Lower leg skin (tissue), 4 donors: ENCODE measurements around the gene ENTREP3. TPM values are rescaled to one million over a fixed set of nuclear protein-coding genes. Genes with fewer than 3 reads are reported as not detected.

ENCODE experiments used
- DNase-seq, 2 donors: peaks; one replicate each; pipeline ENCODE4 v3.0.0-alpha.2; 2019; ENCODE audit warnings: low spot score in 2 of 2
- H3K4me3 ChIP-seq: fragments of 200-600 bp; sonication (generic); 2 replicates; pipeline ENCODE4 v1.5.1; 2017; ENCODE audit warnings: mild to moderate bottlenecking, low read depth; ENCODE audit not compliant: poor library complexity, severe bottlenecking
- POLR2A ChIP-seq, 2 donors: fragments of 450-650 bp; IDR thresholded peaks; one replicate each; pipeline ENCODE4 v1.6.1; 2016 to 2017; ENCODE audit warnings: antibody characterized with exemption in 2 of 2, mild to moderate bottlenecking in 1 of 2, moderate library complexity in 1 of 2
- WGBS, 2 donors: methylation state at CpG; one replicate each; pipeline ENCODE4 v1.1.5; 2018; 5-methylcytosine and 5-hydroxymethylcytosine counted together
- intact Hi-C: fragments of 100-400 bp; cut with DNase I; formaldehyde crosslinking; loops from one replicate; pipeline ENCODE4 v1.15.0; 2023; ENCODE audit warnings: low total_unique reads
- total RNA-seq, 4 donors: library from RNA; depleted of rRNA; stranded (reverse); fragments of >200 nt; gene quantifications; one replicate each; pipeline ENCODE4 v1.1.0, GENCODE V29; 2016
- TF ChIP-seq, protein P1 (sequence below), 3 donors: fragments of 450-650 bp; IDR thresholded peaks; one replicate each; pipeline ENCODE4 v1.5.1; 2016; ENCODE audit warnings: antibody characterized with exemption in 3 of 3, mild to moderate bottlenecking in 3 of 3, moderate library complexity in 2 of 3

Gene ENTREP3
- total RNA-seq, 4 donors from 2014 or later, result 9.6 to 26.0 (median 18.7) TPM

DNA sequence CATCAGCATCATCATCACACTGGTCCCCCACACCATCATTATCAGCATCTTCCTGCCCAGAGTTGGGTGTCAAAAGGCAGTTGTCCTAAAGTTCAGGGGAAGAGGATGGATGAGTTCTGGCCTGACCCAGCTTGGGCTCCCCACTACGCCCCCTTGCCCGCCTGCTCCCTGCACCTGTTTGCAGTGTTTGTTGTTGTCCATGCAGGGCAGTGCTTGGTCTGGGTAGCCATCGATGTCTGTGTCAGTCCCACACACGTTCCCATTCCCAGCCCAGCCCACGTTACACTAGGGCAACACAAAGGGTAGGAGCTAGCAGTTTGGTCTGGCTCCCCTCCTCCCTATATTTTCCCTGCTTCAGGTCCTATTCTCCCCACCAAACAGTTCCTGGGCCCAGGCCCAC lies 54.4 kb downstream of the ENTREP3 start:
- no peak for DNase-seq
- intact Hi-C loops, result no loop called here
- WGBS, 2 donors, result 93 to 96% methylated on average over 5 of the region's 5 CpGs

DNA sequence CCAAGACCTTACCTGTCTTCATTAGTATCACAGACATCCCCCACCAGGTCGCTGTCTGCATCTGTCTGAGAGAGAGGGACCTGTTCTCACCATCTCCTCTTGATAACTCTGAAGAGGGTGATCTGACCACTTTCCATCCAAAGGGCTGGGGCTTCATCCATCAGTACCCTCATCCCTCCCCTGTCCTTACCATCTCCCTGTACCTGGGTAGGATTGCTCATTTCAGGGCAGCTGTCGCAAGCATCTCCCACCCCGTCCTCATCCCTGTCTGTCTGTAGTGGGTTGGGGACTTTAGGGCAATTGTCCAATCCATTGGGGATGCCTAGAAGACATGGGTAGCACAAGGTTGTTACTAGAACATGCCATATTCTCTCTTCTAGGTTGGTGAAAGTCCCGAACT lies 55.5 kb downstream of the ENTREP3 start:
- no peak for DNase-seq
- TF ChIP-seq, protein P1, sequence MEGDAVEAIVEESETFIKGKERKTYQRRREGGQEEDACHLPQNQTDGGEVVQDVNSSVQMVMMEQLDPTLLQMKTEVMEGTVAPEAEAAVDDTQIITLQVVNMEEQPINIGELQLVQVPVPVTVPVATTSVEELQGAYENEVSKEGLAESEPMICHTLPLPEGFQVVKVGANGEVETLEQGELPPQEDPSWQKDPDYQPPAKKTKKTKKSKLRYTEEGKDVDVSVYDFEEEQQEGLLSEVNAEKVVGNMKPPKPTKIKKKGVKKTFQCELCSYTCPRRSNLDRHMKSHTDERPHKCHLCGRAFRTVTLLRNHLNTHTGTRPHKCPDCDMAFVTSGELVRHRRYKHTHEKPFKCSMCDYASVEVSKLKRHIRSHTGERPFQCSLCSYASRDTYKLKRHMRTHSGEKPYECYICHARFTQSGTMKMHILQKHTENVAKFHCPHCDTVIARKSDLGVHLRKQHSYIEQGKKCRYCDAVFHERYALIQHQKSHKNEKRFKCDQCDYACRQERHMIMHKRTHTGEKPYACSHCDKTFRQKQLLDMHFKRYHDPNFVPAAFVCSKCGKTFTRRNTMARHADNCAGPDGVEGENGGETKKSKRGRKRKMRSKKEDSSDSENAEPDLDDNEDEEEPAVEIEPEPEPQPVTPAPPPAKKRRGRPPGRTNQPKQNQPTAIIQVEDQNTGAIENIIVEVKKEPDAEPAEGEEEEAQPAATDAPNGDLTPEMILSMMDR (IDR thresholded peaks at IDR 0.05), result no peak
- TF ChIP-seq POLR2A (IDR thresholded peaks at IDR 0.05), result no peak
- no peak overlapping the region for H3K4me3 ChIP-seq
- WGBS, 2 donors, result 89 to 90% methylated on average over 4 of the region's 4 CpGs
- intact Hi-C loops, result no loop called here

More for the DNA sequence above, 54.4 kb downstream of the ENTREP3 start:
- no peak overlapping the region for H3K4me3 ChIP-seq
- TF ChIP-seq, protein P1 (IDR thresholded peaks at IDR 0.05), result no peak
- TF ChIP-seq POLR2A (IDR thresholded peaks at IDR 0.05), result no peak

DNA sequence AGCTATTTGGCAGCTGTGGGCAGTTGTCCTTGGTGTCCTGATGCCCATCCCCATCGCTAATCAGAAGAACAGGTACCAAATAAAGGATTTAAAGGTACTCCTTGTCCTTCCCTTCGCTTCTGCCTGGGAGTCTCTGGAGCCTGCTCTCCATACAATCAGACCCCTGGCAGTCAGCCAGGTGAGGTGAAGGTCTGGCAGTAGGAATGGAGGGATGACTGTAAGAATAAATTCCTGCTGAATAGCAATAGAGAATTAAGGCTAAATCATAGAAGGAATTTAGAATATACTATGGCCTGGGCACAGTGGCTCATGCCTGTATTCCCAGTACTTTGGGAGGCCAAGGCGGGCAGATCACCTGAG lies 56.8 kb downstream of the ENTREP3 start:
- DNase-seq, result no peak
- no peak overlapping the region for H3K4me3 ChIP-seq
- 94 to 98% methylated on average over 3 of the region's 3 CpGs for whole genome bisulfite sequencing, 2 donors
- TF ChIP-seq, protein P1 (IDR thresholded peaks at IDR 0.05), result no peak
- no peak for TF ChIP-seq POLR2A (IDR thresholded peaks at IDR 0.05)
- intact Hi-C loops, result no loop called here

DNA sequence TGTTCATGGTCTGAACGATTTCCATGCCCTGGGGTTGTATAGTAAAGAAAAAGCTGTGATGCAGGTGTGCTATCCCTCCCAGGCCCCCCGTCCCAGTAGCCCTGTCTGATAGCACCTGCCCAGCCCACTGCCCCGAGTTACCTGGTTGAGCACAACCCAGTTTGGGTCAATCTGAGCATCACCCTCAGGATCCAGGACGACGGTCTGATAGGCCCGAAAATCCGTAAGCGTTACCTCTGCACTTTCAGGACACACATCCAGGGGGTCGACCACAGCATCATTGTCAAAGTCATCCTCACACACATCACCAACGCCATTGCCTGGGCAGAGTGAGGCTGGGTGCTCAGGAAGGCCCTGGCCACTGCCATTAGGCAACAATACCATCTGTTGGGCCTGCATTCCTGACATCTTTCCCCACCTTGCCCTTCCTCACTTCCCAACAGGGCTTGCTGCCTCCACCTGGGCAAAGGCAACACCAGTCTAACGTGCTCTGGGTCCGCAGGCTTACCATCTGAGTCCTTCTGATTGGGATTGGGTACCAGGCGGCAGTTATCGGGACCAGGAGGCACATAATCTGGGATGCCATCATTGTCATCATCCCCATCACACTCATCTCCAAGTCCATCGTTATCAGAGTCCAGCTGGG lies 57.3 kb downstream of the ENTREP3 start:
- H3K4me3 ChIP-seq, result no peak overlapping the region
- intact Hi-C loops, result no loop called here
- no peak for TF ChIP-seq POLR2A (IDR thresholded peaks at IDR 0.05)
- WGBS, 2 donors, result 89 to 92% methylated on average over 15 of the region's 15 CpGs
- DNase-seq, result no peak

Other genes starting within 250 kb of the ENTREP3 start
- gene DCST2, start 221.7 kb downstream of the ENTREP3 start, total RNA-seq, result 10 to 100 TPM in 1 of 4 donors, 1 to 10 TPM in 3; 3.8 to 11.5 (median 6.3) TPM
- 1 to 10 TPM in 2 of 4 donors, under 1 TPM in 2; 0.38 to 3.6 (median 0.87) TPM for gene DCST1, start 221.7 kb downstream of the ENTREP3 start, total RNA-seq
- 100 to 1,000 TPM; 232 to 289 (median 279) TPM for gene ADAM15, start 204.2 kb downstream of the ENTREP3 start, total RNA-seq
- gene EFNA4, start 191.7 kb downstream of the ENTREP3 start, total RNA-seq, result 10 to 100 TPM; 29.5 to 66.6 (median 52.9) TPM
- 100 to 1,000 TPM; 111 to 150 (median 129) TPM for gene EFNA3, start 176.6 kb downstream of the ENTREP3 start, total RNA-seq
- 100 to 1,000 TPM; 125 to 235 (median 185) TPM for gene EFNA1, start 127.6 kb downstream of the ENTREP3 start, total RNA-seq
- 10 to 100 TPM; 33.3 to 59.4 (median 43.7) TPM for gene SLC50A1, start 119.6 kb downstream of the ENTREP3 start, total RNA-seq
- 10 to 100 TPM; 19.2 to 74.7 (median 36.9) TPM for gene DPM3, start 115.0 kb downstream of the ENTREP3 start, total RNA-seq
- 100 to 1,000 TPM in 2 of 4 donors, 10 to 100 TPM in 2; 48.6 to 109 (median 97.6) TPM for gene KRTCAP2, start 82.2 kb downstream of the ENTREP3 start, total RNA-seq
- 1 to 10 TPM in 1 of 4 donors, under 1 TPM in 2, not detected in 1; 0.17 to 1.2 (median 0.62) TPM for gene TRIM46, start 81.6 kb downstream of the ENTREP3 start, total RNA-seq
- 10 to 100 TPM; 15.6 to 26.6 (median 20.2) TPM for gene THBS3, start 47.6 kb downstream of the ENTREP3 start, total RNA-seq
- 10 to 100 TPM; 20.5 to 54.8 (median 40.8) TPM for gene MTX1, start 46.8 kb downstream of the ENTREP3 start, total RNA-seq
- gene SCAMP3, start 6.9 kb upstream of the ENTREP3 start, total RNA-seq, result 10 to 100 TPM; 67.8 to 96.9 (median 87.6) TPM
- gene CLK2, start 18.0 kb upstream of the ENTREP3 start, total RNA-seq, result 10 to 100 TPM; 24.6 to 55.8 (median 38.0) TPM
- 1 to 10 TPM; 5.4 to 8.5 (median 6.4) TPM for gene HCN3, start 22.0 kb upstream of the ENTREP3 start, total RNA-seq
- gene PKLR, start 46.0 kb upstream of the ENTREP3 start, total RNA-seq, result 1 to 10 TPM in 2 of 4 donors, under 1 TPM in 2; 0.13 to 1.7 (median 0.77) TPM
- 100 to 1,000 TPM in 3 of 4 donors, 10 to 100 TPM in 1; 98.5 to 185 (median 141) TPM for gene FDPS, start 53.4 kb upstream of the ENTREP3 start, total RNA-seq
- gene RUSC1, start 65.4 kb upstream of the ENTREP3 start, total RNA-seq, result 10 to 100 TPM; 33.7 to 42.2 (median 41.1) TPM